GM19099 (cell line): ENCODE measurements around the gene UBE2A.

Experiments
- POLR2A ChIP-seq: IDR thresholded peaks from 3 replicates; pipeline ENCODE4 v1.6.1; 2011; ENCODE audit warnings: low read depth; ENCODE audit not compliant: insufficient read length; ENCODE audit errors: extremely low read depth

UBE2A gene

DNA sequence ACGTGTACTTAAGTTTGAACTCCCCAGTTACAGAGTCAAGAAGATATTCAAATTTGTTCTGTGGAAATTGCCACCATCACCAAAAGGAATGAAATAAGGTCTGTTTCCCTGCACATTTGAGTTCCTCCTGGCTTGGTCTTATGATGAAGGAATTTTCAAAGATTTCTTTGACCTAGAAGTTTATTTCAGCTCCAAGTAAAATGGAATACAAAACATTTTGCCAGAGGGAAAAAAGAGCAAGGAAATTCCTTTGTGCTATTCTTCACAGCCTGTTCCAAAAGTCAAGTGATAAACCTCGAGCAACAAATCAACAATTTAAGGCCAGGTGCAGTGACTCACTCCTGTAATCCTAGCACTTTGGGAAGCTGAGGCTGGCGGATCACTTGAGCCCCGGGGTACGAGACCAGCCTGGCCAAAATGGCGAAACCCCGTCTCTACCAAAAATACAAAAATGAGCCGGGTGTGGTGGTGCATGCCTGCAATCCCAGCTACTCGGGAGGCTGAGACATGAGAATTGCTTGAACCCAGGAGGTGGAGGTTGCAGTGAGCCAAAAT is 28.4 kb downstream of the UBE2A start:
- TF ChIP-seq POLR2A = no peak

DNA sequence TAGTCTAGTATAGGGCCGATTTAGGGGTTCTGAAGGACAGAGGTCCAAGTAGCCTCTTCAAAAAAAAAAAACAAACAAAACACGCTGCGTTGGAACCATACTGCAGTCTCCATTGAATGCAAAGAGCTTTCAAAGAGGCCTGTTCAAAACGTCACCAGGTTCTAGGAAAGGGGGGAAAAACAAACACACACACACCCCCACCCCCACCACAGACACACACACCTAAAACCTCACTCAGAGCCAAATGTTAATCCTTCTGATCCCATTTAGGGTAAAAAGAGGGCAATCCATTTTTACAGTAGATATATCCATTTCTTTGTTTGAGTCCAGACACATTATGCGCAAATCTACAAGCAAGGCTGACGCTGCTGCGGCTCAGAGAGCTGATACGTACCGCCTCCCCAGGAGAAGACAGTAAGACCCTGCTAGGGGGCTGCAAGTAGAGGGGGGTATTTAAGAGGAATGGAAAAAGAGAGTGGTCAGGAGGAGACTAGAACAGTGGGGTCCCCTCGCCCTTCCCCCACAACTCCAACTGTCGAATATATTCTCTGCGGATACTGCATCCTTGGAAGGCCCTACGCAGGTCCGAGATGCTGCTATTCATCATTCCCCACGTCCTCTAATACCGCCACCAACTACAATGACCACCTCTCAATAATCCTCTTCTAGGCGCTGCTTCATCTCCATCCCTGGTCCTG is 30.6 kb downstream of the UBE2A start:
- TF ChIP-seq POLR2A = no peak

DNA sequence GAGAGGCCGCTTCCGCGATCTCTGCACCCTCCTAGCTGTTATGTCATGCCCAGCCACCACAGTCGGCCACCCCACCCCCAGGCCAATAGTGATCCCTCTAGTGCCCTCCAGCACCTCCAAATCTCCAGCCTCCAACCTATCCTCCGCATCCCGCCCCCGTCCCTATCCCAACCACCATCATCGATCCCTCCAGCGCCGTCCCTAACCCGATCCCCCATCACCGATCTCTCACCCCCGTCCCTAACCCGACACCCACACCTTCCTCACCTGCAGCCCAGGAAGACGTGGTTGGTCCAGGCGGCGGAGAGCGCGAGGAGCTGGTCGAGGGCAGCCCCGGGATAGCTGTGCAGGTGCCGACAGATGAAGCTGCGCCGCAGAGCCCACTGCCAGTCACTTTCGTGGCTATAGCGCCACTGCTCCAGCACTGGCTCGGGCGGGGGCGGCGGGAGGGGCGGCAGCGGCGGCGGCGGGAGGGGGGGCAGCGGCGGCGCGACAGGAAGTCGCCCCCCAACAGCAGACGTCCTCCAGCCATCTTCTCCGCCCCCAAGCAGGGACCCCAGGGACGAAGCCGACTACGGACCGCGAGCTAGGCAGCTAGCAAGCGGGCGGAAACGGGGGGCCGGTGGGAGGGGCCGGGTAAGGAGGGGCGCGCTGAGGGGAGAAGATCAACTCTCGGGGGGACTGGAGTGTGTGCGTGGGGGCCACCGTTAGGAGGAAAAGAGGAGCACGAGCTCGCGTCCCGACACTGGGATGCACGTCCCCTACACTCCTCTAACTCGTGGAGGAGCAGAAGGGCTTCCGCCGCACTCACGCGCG is 31.3 kb downstream of the UBE2A start:
- no peak for TF ChIP-seq POLR2A

DNA sequence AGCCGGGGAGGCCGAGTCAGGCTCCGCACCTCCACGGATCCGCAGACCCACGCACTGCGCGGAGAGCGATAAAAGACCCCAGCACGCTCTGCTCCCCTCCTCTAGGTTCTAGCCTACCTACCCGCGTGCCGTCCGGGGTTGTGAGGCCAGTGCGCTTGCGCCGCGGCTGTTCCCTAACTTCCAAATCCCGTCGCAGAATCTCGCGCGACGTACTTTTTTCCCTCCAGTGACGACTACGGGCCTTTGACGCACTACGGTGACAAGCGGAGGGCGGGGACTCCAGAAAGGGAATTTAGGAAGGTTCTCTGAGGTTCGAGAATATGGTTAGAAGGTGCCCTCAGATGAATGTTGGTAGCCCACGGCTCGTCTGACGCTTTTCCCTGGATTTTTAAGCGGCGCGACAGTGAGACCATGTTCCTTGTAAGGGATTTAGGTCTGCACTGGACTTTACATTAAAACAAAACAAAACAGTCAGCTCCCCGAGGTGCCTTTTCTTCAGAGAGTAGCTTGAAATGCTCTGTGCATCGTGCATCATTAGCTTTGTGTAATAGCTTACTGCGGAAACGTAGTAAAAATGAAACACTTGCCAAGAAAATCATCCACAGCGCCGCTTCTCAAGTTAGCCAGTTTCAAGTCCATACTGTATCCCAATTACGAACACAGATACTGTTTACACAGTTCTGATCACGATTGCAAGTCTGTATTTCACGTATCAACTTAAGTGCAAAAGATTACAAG is 32.1 kb downstream of the UBE2A start, which contains the start of gene NKRF:
Gene NKRF (minus strand): TSS at position 145 of the 738 bp plus-strand sequence.
- peak; percentile 91 for TF ChIP-seq POLR2A

DNA sequence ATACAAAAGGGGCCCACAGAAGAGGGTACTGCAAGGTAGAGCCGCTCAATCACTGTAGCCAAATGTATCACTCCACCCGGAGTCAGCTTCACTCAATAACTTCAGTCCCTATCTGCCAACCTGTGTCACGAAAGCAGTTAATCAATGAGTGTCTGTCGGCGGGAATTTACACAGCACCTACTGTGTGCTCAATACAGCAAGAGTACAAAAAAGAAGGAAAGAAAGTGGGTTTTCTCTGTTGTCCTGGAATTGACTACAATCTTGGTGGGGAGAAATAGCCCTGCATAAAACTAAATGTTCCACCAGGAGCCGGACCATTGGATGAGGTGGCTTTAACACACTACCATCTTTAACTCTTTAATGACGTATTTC is 32.6 kb downstream of the UBE2A start:
- no peak for TF ChIP-seq POLR2A

DNA sequence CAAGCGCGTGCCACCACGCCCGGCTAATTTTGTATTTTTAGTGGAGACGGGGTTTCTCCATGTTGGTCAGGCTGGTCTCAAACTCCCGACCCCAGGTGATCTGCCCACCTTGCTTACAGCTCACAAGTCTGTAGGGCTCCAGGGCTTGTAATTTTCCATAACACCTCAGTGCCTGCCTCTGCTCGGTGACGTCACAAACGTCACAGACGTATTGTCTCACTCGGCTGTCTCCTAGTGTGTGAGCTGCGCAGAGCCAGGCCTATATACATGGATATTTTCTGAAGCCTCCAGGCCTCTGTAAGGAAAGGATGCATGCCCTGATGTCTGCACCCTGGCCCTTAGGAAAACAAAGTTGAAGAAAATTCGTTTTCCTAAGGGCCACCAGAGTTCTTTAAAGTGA is 40.4 kb downstream of the UBE2A start:
- TF ChIP-seq POLR2A = no peak

DNA sequence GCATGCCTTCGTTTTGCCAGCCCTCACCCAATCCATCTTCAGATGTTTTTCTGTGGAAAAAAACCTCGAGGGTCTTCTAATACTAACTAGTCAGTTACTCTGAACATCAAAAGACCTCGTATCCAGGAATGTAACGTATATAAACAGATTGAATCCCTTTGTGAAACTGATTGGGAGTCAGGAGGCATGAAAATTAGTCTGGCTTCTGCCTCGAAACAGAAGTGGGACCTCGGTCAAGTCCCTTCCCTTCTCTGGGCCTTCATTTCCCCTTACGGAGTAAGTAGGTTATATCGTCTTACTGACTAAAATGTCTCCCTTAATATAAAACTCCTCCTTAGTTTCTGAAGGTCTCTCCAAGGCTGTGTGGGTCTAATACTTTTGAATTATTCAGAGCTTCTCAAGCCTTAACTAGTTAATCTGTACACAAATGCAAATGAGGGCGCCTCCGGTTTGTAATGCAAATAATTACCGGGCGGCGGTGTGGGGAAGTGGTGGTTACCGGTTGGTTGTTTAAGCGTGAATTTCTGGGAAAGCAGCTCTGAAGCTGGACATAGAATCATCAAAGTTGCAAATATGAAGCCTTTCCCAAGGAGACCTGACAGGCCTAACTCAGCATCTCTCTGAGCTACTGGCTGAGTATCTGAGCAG is 43.3 kb downstream of the UBE2A start:
- TF ChIP-seq POLR2A = peak; percentile 44

DNA sequence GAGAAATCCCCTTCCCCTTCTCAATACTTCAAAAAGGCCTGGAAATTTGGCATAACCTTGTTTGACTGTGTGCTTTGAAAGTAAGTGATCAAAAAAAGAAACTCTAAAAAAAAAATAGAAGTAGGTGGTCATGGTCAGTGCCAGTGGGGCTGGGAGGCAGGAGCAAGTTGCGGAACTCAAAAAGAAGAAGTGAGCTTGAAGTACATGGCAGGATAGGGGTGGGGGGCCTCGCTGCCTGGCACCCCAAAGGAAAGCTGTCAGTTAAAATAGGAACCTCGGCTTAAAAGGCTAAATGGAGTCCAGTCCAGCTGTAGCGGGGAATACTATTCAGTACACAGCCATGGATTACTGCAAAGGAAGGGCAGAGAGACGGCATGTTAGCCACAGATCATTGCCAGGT is 44.1 kb downstream of the UBE2A start:
- no peak for TF ChIP-seq POLR2A

DNA sequence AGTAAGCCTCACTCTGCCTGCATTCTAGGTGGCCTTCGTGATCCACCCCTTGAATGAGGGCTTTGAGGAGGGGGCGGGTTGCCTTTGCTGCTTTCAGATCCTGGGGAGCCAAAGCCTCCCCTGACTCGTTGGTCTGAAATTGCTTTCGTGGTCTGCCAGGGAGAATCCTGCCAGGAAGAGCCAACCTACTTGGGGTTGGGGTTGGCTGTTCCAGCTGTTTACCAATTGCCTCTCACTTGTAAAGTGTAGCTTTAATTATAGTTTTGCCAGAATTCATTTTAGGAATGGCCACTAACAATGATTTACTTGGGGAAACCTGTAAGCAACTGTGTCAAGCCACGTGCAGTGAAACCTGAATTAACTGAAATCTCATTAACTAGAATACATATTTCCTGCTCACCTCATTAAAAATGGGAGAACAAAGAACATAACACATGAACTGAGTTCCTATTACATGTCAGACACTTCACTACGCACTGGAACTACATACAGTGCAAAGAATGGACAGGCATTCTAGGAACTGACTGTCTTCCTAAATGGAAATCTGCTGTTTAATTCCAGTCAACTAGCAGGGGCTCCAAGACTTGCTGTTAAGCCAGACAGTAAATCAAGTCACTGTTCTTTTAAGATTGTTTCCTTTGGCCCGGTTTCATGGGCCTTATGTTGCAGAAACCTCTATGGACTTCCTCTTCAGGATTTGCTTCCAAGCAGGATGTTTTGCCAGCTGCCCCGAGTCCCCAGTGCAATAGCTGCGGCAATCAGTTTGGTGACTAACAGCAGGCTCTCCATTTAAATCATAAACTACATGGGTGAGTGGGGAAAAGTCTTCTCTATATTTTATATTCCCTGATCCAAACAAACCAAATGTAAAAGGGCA is 48.2 kb downstream of the UBE2A start:
- TF ChIP-seq POLR2A = no peak

DNA sequence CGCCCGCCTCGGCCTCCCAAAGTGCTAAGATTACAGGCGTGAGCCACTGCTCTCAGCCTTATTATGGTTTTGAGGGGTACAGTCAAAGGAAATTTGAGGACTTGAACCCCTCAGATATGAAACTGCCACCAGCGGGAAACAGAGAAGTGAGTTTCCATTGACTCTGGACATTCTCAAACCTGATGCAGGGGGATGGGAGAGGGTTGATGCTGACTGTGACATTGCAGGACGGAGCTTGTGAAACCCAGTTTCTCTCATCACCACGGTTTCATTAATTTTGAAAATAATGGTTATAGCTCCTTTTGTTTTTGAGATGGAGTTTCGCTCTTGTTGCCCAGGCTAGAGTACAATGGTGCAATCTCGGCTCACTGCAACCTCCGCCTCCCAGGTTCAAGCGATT is 50.1 kb downstream of the UBE2A start:
- no peak for TF ChIP-seq POLR2A

DNA sequence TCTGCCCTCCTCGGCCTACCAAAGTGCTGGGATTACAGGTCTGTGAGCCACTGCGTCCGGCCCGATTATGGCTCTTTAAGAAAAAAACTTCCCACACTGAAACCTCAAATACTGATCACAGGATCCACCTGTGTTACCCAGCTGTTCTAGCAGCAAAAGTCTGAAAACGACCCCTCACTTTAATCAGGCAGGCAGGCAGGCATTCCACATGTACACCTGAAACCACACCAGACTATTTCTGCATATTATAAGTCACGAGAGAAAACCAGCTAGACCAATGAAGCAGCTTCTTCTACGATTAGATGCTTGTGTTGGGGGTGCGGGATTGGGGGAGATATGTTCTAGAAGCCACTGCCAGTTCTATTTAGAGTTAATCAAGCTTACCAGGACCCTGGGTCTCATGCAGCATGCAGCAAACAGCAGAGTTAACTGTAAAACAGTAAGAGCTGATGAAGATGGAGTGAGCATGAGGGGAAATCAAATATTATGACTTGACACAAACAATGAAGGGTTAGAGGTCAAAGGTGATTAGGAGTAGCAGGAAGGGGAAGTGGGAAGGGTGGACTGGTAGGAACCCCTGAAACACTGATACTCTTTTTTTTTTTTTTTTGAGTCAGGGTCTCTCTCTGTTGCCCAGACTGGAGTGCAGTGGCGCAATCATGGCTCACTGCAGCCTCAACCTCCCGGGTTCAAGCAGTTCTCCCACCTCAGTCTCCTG is 50.7 kb downstream of the UBE2A start:
- no peak for TF ChIP-seq POLR2A

DNA sequence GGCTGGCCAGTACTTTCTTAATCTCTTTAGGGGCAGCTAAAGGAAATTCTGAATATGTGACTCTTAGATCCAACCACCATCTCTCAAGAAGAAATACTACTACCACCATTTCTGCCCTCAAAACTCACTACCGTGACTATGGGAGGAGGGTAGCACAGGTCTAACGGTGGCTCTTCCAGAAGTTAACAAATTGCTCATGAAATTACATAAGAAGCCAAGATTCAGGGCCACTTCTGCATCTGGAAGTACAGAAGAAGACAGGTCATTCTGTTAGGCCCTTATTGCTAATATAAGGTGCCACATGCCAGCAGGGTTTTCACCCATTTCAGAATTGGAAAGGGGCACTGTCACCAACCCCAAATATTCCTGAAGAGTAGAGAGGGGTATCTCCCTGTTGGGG is 51.5 kb downstream of the UBE2A start:
- TF ChIP-seq POLR2A = no peak
